ENCODE data around the gene GALNT9.

GRCh38 chr12:132248453-132249167 is 80.8 kb downstream of the GALNT9 start:
- no peak for TF ChIP-seq CTCF (IDR thresholded peaks at IDR 0.05)
- TF ChIP-seq EP300 (IDR thresholded peaks at IDR 0.05), result no peak

All from tibial nerve (tissue), 4 donors.